H1 (cell line): ENCODE measurements around the gene ADD3. TPM values are rescaled to one million over a fixed set of nuclear protein-coding genes. Genes with fewer than 3 reads are reported as not detected.

ENCODE experiments used
- CTCF ChIA-PET: fragments of 300-600 bp; sonication (Branson Sonifier 250); formaldehyde crosslinking; loops from one replicate; lab custom pipeline; 2021; ENCODE audit not compliant: partially characterized antibody; lab: Charles Lee
- POLR2A ChIA-PET: fragments of 300-600 bp; sonication (Branson Sonifier 250); formaldehyde crosslinking; loops from one replicate; lab custom pipeline; 2021; ENCODE audit warnings: inconsistent platforms; ENCODE audit not compliant: partially characterized antibody; lab: Charles Lee
- DNase-seq, 2 experiments: peaks; one replicate each; pipeline versions ENCODE4 v3.0.0 to v3.0.0-alpha.2; 2010 to 2022; ENCODE audit warnings: low spot score in 2 of 2, low read depth in 1 of 2, mixed read lengths in 1 of 2
- FAIRE-seq: peaks from 2 replicates; lab custom pipeline; 2011; peaks lifted over from hg19 to GRCh38; lab: Jason Lieb, UNC
- H2AFZ ChIP-seq: 2 replicates; pipeline ENCODE4 v1.8.1; 2012; ENCODE audit warnings: low read length, inconsistent platforms
- H2AK5ac ChIP-seq: 2 replicates; pipeline ENCODE4 v1.6.1; 2013; ENCODE audit warnings: low read depth, low read length
- H2BK120ac ChIP-seq: replicated peaks from 2 replicates; pipeline ENCODE3; 2013; ENCODE audit warnings: low read depth, low read length, inconsistent platforms
- H2BK12ac ChIP-seq: 2 replicates; pipeline ENCODE4 v1.6.1; 2013; ENCODE audit warnings: low read depth, low read length
- H2BK15ac ChIP-seq: 2 replicates; pipeline ENCODE4 v1.6.1; 2013; ENCODE audit warnings: low read length
- H2BK20ac ChIP-seq: 2 replicates; pipeline ENCODE4 v1.6.1; 2013; ENCODE audit warnings: low read length
- H2BK5ac ChIP-seq: 2 replicates; pipeline ENCODE4 v1.6.1; 2013; ENCODE audit warnings: low read depth, low read length
- H3K14ac ChIP-seq: 2 replicates; pipeline ENCODE4 v1.6.1; 2013; ENCODE audit warnings: inconsistent platforms; ENCODE audit not compliant: insufficient read length
- H3K18ac ChIP-seq: 2 replicates; pipeline ENCODE4 v1.6.1; 2013; ENCODE audit warnings: low read length; ENCODE audit errors: extremely low read depth
- H3K23ac ChIP-seq: 2 replicates; pipeline ENCODE4 v1.6.1; 2013; ENCODE audit warnings: inconsistent platforms; ENCODE audit not compliant: insufficient read length
- H3K23me2 ChIP-seq: 2 replicates; pipeline ENCODE4 v1.6.1; 2013; ENCODE audit warnings: low read depth, low read length
- H3K27ac ChIP-seq: 2 replicates; pipeline ENCODE4 v1.6.1; 2011; ENCODE audit warnings: low read depth, low read length, inconsistent platforms
- H3K27me3 ChIP-seq, 4 experiments: replicated peaks in 1 of 4; 1 replicate in 1 of 4; 2 replicates in 3 of 4; pipeline versions ENCODE4 v1.6.1 to v1.8.1; 2011 to 2013; ENCODE audit warnings: low read length in 3 of 4, mild to moderate bottlenecking in 3 of 4, inconsistent platforms in 2 of 4, mixed read lengths in 2 of 4, moderate library complexity in 1 of 4; ENCODE audit not compliant: control insufficient read depth in 3 of 4, insufficient read depth in 3 of 4; ENCODE audit errors: extremely low read depth in 1 of 4
- H3K36me3 ChIP-seq, 4 experiments: 2 replicates each; pipeline versions ENCODE4 v1.6.1 to v1.8.1; 2011 to 2013; ENCODE audit warnings: mild to moderate bottlenecking in 4 of 4, low read length in 3 of 4, moderate library complexity in 2 of 4, control low read depth in 1 of 4, inconsistent platforms in 1 of 4; ENCODE audit not compliant: insufficient read depth in 4 of 4, control insufficient read depth in 2 of 4
- H3K4ac ChIP-seq: replicated peaks from 2 replicates; pipeline ENCODE3; 2013; ENCODE audit warnings: low read length, low read depth, mixed read lengths, inconsistent platforms; ENCODE audit not compliant: insufficient read length
- H3K4me1 ChIP-seq, 4 experiments: replicated peaks in 1 of 4; 1 replicate in 1 of 4; 2 replicates in 3 of 4; pipeline versions ENCODE4 v1.6.1 to v1.8.1; 2011 to 2013; ENCODE audit warnings: low read length in 3 of 4, inconsistent platforms in 2 of 4, mixed read lengths in 1 of 4; ENCODE audit not compliant: insufficient read depth in 4 of 4, control insufficient read depth in 3 of 4
- H3K4me2 ChIP-seq, 2 experiments: 2 replicates each; pipeline versions ENCODE4 v1.6.1 to v1.8.1; 2011 to 2013; ENCODE audit warnings: low read depth in 2 of 2, low read length in 2 of 2, control low read depth in 1 of 2, inconsistent platforms in 1 of 2, mild to moderate bottlenecking in 1 of 2; ENCODE audit not compliant: insufficient read depth in 1 of 2
- H3K4me3 ChIP-seq, 4 experiments: fragments of 200-600, 300-600 bp in 1 of 4; sonication (generic), shearing (Covaris generic), sonication (Bioruptor Twin) in 1 of 4; 2 replicates each; pipeline versions ENCODE4 v1.5.1 to v1.8.1; 2011 to 2016; ENCODE audit warnings: low read length in 4 of 4, low read depth in 3 of 4, control low read depth in 2 of 4, inconsistent platforms in 2 of 4, mild to moderate bottlenecking in 2 of 4, mixed read lengths in 1 of 4, moderate library complexity in 1 of 4; ENCODE audit not compliant: insufficient read depth in 2 of 4; ENCODE audit errors: extremely low read depth in 1 of 4
- H3K56ac ChIP-seq: replicated peaks from 2 replicates; pipeline ENCODE3; 2013; ENCODE audit warnings: low read depth, mild to moderate bottlenecking, mixed read lengths, low read length, inconsistent platforms; ENCODE audit not compliant: insufficient read length
- H3K79me1 ChIP-seq: 2 replicates; pipeline ENCODE4 v1.6.1; 2013; ENCODE audit warnings: low read depth, low read length, control low read depth
- H3K79me2 ChIP-seq, 2 experiments: 2 replicates each; pipeline versions ENCODE4 v1.6.1 to v1.8.1; 2012 to 2013; ENCODE audit warnings: low read length in 2 of 2, mild to moderate bottlenecking in 2 of 2, inconsistent platforms in 1 of 2; ENCODE audit not compliant: insufficient read depth in 2 of 2, control insufficient read depth in 1 of 2
- H3K9ac ChIP-seq, 4 experiments: replicated peaks in 1 of 4; 1 replicate in 1 of 4; 2 replicates in 3 of 4; pipeline versions ENCODE4 v1.6.1 to v1.8.1; 2011 to 2013; ENCODE audit warnings: low read depth in 3 of 4, low read length in 3 of 4, control low read depth in 2 of 4, mild to moderate bottlenecking in 2 of 4, moderate library complexity in 2 of 4, inconsistent platforms in 1 of 4; ENCODE audit errors: extremely low read depth in 1 of 4
- H3K9me3 ChIP-seq, 2 experiments: 2 replicates each; pipeline versions ENCODE4 v1.6.1 to v1.8.1; 2012 to 2013; ENCODE audit warnings: mild to moderate bottlenecking in 2 of 2, moderate library complexity in 2 of 2, control low read depth in 1 of 2, inconsistent platforms in 1 of 2, low read depth in 1 of 2, low read length in 1 of 2, mixed read lengths in 1 of 2; ENCODE audit not compliant: insufficient read depth in 2 of 2
- H4K20me1 ChIP-seq, 2 experiments: replicated peaks in 1 of 2; 2 replicates each; pipeline versions ENCODE3 to v1.8.1; 2011 to 2013; ENCODE audit warnings: inconsistent platforms in 2 of 2, low read length in 2 of 2, mild to moderate bottlenecking in 1 of 2; ENCODE audit not compliant: insufficient read depth in 2 of 2, control insufficient read depth in 1 of 2
- H4K5ac ChIP-seq: 2 replicates; pipeline ENCODE4 v1.6.1; 2013; ENCODE audit warnings: low read length, low read depth, mixed read lengths, inconsistent platforms; ENCODE audit not compliant: insufficient read length
- H4K8ac ChIP-seq: 2 replicates; pipeline ENCODE4 v1.8.0; 2013; ENCODE audit warnings: mild to moderate bottlenecking, moderate library complexity, low read length, inconsistent platforms; ENCODE audit not compliant: insufficient read depth; ENCODE audit errors: extremely low read depth
- H4K91ac ChIP-seq: replicated peaks from 2 replicates; pipeline ENCODE3; 2013; ENCODE audit warnings: low read length, mixed read lengths, inconsistent platforms; ENCODE audit not compliant: insufficient read length
- ASH2L ChIP-seq: fragments of 200-600, 300-600 bp; sonication (generic); IDR thresholded peaks from one replicate; pipeline ENCODE4 v1.7.1; 2017; ENCODE audit warnings: low read length
- CBX8 ChIP-seq: fragments of 300-800, 300-1000 bp; sonication (generic); IDR thresholded peaks from 2 replicates; pipeline ENCODE4 v1.7.1; 2016; ENCODE audit warnings: low read depth, low read length, borderline replicate concordance
- MAFK ChIP-seq: IDR thresholded peaks from 2 replicates; pipeline ENCODE4 v1.6.1; 2012; ENCODE audit warnings: low read depth, mild to moderate bottlenecking, improper control_type of control experiment, low read length
- RBBP5 ChIP-seq: IDR thresholded peaks from 2 replicates; pipeline ENCODE4 v1.7.1; 2012; ENCODE audit warnings: low read depth, mild to moderate bottlenecking, inconsistent platforms, low read length, moderate library complexity, borderline replicate concordance
- RNF2 ChIP-seq: fragments of 200-900, 300-1000 bp; sonication (generic); IDR thresholded peaks from 2 replicates; pipeline ENCODE4 v1.7.1; 2016; ENCODE audit warnings: borderline replicate concordance, low read depth, mild to moderate bottlenecking, antibody characterized with exemption, low read length; ENCODE audit not compliant: poor library complexity, severe bottlenecking; ENCODE audit errors: missing control alignments
- SIRT6 ChIP-seq: IDR thresholded peaks from one replicate; pipeline ENCODE4 v1.7.1; 2012; ENCODE audit warnings: low read length, inconsistent platforms
- SIX5 ChIP-seq: IDR thresholded peaks from 2 replicates; pipeline ENCODE4 v1.6.1; 2011; ENCODE audit warnings: mild to moderate bottlenecking, low read depth, low read length
- WGBS, 2 experiments: shearing (Covaris generic) in 1 of 2; methylation state at CpG; one replicate each; pipeline versions ENCODE4 v1.1.6 to v1.1.7; 2013 to 2015; ENCODE audit warnings: low lambda C conversion rate in 2 of 2, mixed read lengths in 2 of 2, inconsistent platforms in 1 of 2, low coverage in 1 of 2, missing lambda C conversion rate in 1 of 2; ENCODE audit not compliant: insufficient replicate concordance in 2 of 2, insufficient coverage in 1 of 2, insufficient read length in 1 of 2; ENCODE audit errors: extremely low coverage in 1 of 2, missing lambda C conversion rate in 1 of 2; 5-methylcytosine and 5-hydroxymethylcytosine counted together
- polyA plus RNA-seq, 7 experiments: library from polyadenylated mRNA; depleted of rRNA in 3 of 7; stranded (reverse) in 5 of 7; unstranded in 2 of 7; fragments of >200 nt in 5 of 7; fragments of 200-250 nt in 2 of 7; gene quantifications; 1 replicate in 5 of 7; 2 replicates in 1 of 7; 4 replicates in 1 of 7; pipeline versions ENCODE4 v1.2.1 to v1.2.3, GENCODE V29; 2011 to 2013; ENCODE audit warnings: missing spikeins in 2 of 7, mixed read lengths in 2 of 7
- total RNA-seq: library from RNA; stranded (reverse); fragmentation: NEBNext Ultra II Directional; extraction: Animal tissue kit (Norgen Biotek cat#: 25700); gene quantifications from 2 replicates; pipeline ENCODE4 v1.2.1, GENCODE V29; 2021
- TF ChIP-seq, protein P1 (sequence below): IDR thresholded peaks from 2 replicates; pipeline ENCODE4 v1.6.1; 2012; ENCODE audit warnings: low read length, inconsistent platforms

ADD3 gene
- total and polyA plus RNA-seq, 2 of the 8 experiments (the other 6 are each of a cell fraction or from before 2014, with no cell fraction given), result 44.7 to 85.6 TPM

DNA sequence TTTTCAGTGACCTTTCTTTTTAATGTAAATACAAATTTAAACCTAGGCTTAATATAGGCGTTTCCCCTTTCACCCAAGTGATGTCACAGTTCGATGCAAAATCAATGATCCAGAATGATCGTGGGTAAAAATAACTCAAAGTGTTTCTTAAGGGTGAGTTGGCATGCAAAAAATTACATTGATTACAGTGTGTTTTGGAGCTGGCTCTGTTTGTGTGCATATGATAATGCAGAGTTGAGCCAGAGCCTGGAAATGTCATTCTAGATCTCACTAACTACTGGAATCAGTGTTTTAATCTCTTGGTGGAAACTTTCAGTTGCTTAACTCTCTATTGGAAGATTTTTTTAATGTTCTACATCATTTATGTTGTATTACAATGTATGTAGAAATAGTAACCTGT is 127.1 kb downstream of the ADD3 start:
- Histone ChIP-seq H3K36me3 (peaks cover 0 to 30% (median 17%) of the 10 kb centered on the region in 4 experiments; a peak in 4 of 8 replicates), H3K23ac (no peak overlapping the region), H2BK120ac (no peak overlapping the region), H3K4me3 (no peak overlapping the region), H4K5ac (no peak overlapping the region), H2BK5ac (no peak overlapping the region), H3K18ac (no peak overlapping the region), H2AFZ (no peak overlapping the region), H3K4me1 (0 out of 7 replicates have a peak, but pooled peaks cover 0 to 2% (median 0%) of the 10 kb centered on the region in 4 experiments), H3K27me3 (no peaks in the 10 kb centered on the region), H3K4me2 (no peak overlapping the region), H3K9ac (no peak overlapping the region), H3K56ac (no peak overlapping the region), H3K79me2 (no peaks in the 10 kb centered on the region), H3K4ac (no peak overlapping the region), H3K9me3 (no peaks in the 10 kb centered on the region), H2AK5ac (no peak overlapping the region)
- POLR2A ChIA-PET, result no interaction called here
- WGBS, 2 experiments, result 87% methylated on average over 3 of the region's 3 CpGs; no CpG with 5 or more reads in 1 of the 2 experiments
- no peak for TF ChIP-seq RNF2
- no peak for TF ChIP-seq ASH2L
- TF ChIP-seq, protein P1, sequence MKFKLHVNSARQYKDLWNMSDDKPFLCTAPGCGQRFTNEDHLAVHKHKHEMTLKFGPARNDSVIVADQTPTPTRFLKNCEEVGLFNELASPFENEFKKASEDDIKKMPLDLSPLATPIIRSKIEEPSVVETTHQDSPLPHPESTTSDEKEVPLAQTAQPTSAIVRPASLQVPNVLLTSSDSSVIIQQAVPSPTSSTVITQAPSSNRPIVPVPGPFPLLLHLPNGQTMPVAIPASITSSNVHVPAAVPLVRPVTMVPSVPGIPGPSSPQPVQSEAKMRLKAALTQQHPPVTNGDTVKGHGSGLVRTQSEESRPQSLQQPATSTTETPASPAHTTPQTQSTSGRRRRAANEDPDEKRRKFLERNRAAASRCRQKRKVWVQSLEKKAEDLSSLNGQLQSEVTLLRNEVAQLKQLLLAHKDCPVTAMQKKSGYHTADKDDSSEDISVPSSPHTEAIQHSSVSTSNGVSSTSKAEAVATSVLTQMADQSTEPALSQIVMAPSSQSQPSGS, result no peak
- no peak for TF ChIP-seq SIRT6
- TF ChIP-seq CBX8, result no peak
- no peak for TF ChIP-seq MAFK
- TF ChIP-seq RBBP5, result no peak
- TF ChIP-seq SIX5, result no peak
- TF ChIP-seq, all 59 proteins: peak for 0
- FAIRE-seq (no peak), DNase-seq (no peak)
- no peak overlapping the region for H2BK20ac ChIP-seq
- H3K27ac ChIP-seq, result no peak overlapping the region
- CTCF ChIA-PET, result interaction anchor here (1.4 to 1.8 kb wide), 2 partner anchors 72 to 89 kb away, joined by 7 to 10 read pairs; partner anchors contain the start of gene MXI1
- H4K20me1 ChIP-seq, result peaks cover 0 to 2% of the 10 kb centered on the region in 2 experiments
- H3K79me1 ChIP-seq, result no peaks in the 10 kb centered on the region
- H4K91ac ChIP-seq, result no peak overlapping the region
- no peaks in the 10 kb centered on the region for H3K23me2 ChIP-seq
- no peak overlapping the region for H2BK12ac ChIP-seq
- no peak overlapping the region for H4K8ac ChIP-seq
- H3K14ac ChIP-seq, result no peak overlapping the region
- no peak overlapping the region for H2BK15ac ChIP-seq
